A549 (cell line): ENCODE measurements around the gene GRID1.

Experiments
- CBX8 ChIP-seq: fragments of 200-600 bp; sonication (generic); IDR thresholded peaks from 2 replicates; pipeline ENCODE4 v1.6.1; 2016
- HDAC2 ChIP-seq: fragments of 200-600 bp; sonication (generic); IDR thresholded peaks from 2 replicates; pipeline ENCODE4 v1.6.1; 2016
- JUN ChIP-seq, 2 experiments: fragments of >200 bp; sonication (Bioruptor Twin); formaldehyde crosslinking; IDR thresholded peaks; 2 replicates in 1 of 2; 3 replicates in 1 of 2; pipeline ENCODE4 v1.6.1; 2016 to 2017
- MAFK ChIP-seq: fragments of 450-650 bp; IDR thresholded peaks from 2 replicates; pipeline ENCODE4 v1.6.1; 2014; ENCODE audit not compliant: partially characterized antibody
- NFE2L2 ChIP-seq: fragments of 150-350 bp; conservative IDR thresholded peaks from 2 replicates; pipeline ENCODE4 v1.6.1; 2014; ENCODE audit warnings: low read length
- NR3C1 ChIP-seq: fragments of >200 bp; sonication (Bioruptor Twin); formaldehyde crosslinking; IDR thresholded peaks from 3 replicates; pipeline ENCODE4 v1.6.1; 2017
- POLR2A ChIP-seq: IDR thresholded peaks from 2 replicates; pipeline ENCODE4 v1.6.1; 2012; ENCODE audit warnings: mild to moderate bottlenecking, low read length
- RFX5 ChIP-seq: fragments of 450-650 bp; IDR thresholded peaks from 2 replicates; pipeline ENCODE4 v1.7.1; 2014; ENCODE audit warnings: antibody characterized with exemption, mild to moderate bottlenecking, moderate library complexity
- SMC3 ChIP-seq: fragments of >200 bp; sonication (Bioruptor Twin); formaldehyde crosslinking; IDR thresholded peaks from 3 replicates; pipeline ENCODE4 v1.6.1; 2018; ENCODE audit warnings: inconsistent platforms
- TF ChIP-seq, protein P1 (sequence below): fragments of >200 bp; sonication (Bioruptor Twin); formaldehyde crosslinking; IDR thresholded peaks from 3 replicates; pipeline ENCODE4 v1.5.1; 2016
- TF ChIP-seq, protein P2 (sequence below): fragments of 450-650 bp; IDR thresholded peaks from 2 replicates; pipeline ENCODE4 v1.6.1; 2014; ENCODE audit warnings: antibody characterized with exemption

DNA sequence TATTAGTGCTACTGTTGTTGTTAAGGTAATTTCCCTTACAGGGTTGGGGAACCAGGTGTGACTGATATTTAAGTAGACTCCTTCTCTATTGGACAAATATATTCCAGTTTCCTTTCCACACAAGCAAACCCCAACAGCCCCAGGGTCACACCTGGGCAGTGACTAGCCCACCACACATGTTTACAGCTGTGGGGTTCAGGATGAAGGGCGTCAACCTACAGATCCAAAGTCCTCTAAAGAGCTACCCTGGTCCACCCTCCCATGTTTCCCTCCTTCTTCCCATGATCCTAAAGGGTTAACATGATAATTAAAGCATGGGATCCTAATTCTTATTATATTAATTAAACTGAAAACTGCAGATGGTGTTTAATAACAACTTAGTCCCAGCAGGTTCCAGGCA is 701.5 kb downstream of the GRID1 start:
- TF ChIP-seq SMC3 = no peak
- no peak for TF ChIP-seq NR3C1
- TF ChIP-seq, protein P1, sequence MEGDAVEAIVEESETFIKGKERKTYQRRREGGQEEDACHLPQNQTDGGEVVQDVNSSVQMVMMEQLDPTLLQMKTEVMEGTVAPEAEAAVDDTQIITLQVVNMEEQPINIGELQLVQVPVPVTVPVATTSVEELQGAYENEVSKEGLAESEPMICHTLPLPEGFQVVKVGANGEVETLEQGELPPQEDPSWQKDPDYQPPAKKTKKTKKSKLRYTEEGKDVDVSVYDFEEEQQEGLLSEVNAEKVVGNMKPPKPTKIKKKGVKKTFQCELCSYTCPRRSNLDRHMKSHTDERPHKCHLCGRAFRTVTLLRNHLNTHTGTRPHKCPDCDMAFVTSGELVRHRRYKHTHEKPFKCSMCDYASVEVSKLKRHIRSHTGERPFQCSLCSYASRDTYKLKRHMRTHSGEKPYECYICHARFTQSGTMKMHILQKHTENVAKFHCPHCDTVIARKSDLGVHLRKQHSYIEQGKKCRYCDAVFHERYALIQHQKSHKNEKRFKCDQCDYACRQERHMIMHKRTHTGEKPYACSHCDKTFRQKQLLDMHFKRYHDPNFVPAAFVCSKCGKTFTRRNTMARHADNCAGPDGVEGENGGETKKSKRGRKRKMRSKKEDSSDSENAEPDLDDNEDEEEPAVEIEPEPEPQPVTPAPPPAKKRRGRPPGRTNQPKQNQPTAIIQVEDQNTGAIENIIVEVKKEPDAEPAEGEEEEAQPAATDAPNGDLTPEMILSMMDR = no peak
- TF ChIP-seq POLR2A = no peak
- no peak for TF ChIP-seq RFX5
- no peak for TF ChIP-seq JUN (IDR thresholded peaks at IDR 0.05)
- TF ChIP-seq MAFK = no peak
- TF ChIP-seq CBX8 = no peak
- no peak for TF ChIP-seq NFE2L2
- TF ChIP-seq HDAC2 = no peak
- TF ChIP-seq, protein P2, sequence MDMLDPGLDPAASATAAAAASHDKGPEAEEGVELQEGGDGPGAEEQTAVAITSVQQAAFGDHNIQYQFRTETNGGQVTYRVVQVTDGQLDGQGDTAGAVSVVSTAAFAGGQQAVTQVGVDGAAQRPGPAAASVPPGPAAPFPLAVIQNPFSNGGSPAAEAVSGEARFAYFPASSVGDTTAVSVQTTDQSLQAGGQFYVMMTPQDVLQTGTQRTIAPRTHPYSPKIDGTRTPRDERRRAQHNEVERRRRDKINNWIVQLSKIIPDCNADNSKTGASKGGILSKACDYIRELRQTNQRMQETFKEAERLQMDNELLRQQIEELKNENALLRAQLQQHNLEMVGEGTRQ = no peak
